CD4-positive, alpha-beta memory T cell (primary cell): ENCODE results near the gene DHRS3. TPM values are rescaled to one million over a fixed set of nuclear protein-coding genes. Genes with fewer than 3 reads are reported as not detected.

ENCODE experiments used
- CTCF ChIA-PET: fragments of 350-600 bp; sonication (Branson Sonifier 250); formaldehyde crosslinking; loops from one replicate; lab custom pipeline; 2021; ENCODE audit warnings: inconsistent platforms; ENCODE audit not compliant: partially characterized antibody; lab: Charles Lee
- POLR2A ChIA-PET: fragments of 350-600 bp; sonication (Branson Sonifier 250); formaldehyde crosslinking; loops from one replicate; lab custom pipeline; 2021; ENCODE audit not compliant: partially characterized antibody; lab: Charles Lee
- DNase-seq, 5 donors: peaks; one replicate each; pipeline versions ENCODE4 v3.0.0 to v3.0.0-alpha.2; 2020 to 2022; ENCODE audit warnings: mixed read lengths in 1 of 5
- H3K27ac ChIP-seq: one replicate; pipeline ENCODE4 v1.7.0; 2013; ENCODE audit warnings: low read depth, low read length
- H3K27me3 ChIP-seq: 2 replicates; pipeline ENCODE4 v1.7.0; 2013; ENCODE audit warnings: mild to moderate bottlenecking, low read length, moderate library complexity; ENCODE audit not compliant: insufficient read depth
- H3K36me3 ChIP-seq: 2 replicates; pipeline ENCODE4 v1.7.0; 2013; ENCODE audit warnings: mild to moderate bottlenecking, low read length, moderate library complexity; ENCODE audit not compliant: insufficient read depth
- H3K4me1 ChIP-seq: 2 replicates; pipeline ENCODE4 v1.7.0; 2013; ENCODE audit warnings: mild to moderate bottlenecking, low read length, moderate library complexity; ENCODE audit not compliant: insufficient read depth
- H3K4me3 ChIP-seq, 2 donors: one replicate each; pipeline ENCODE4 v1.7.0; 2013; ENCODE audit warnings: low read length in 2 of 2, mild to moderate bottlenecking in 1 of 2
- H3K9me3 ChIP-seq, 2 donors: one replicate each; pipeline ENCODE4 v1.7.0; 2013; ENCODE audit warnings: low read length in 2 of 2, control low read depth in 1 of 2; ENCODE audit not compliant: control insufficient read depth in 1 of 2
- H3K27ac Mint-ChIP-seq, 7 donors: one replicate each; pipeline ENCODE4 v1.8.0; 2020 to 2021; ENCODE audit warnings: mixed read lengths in 7 of 7, mild to moderate bottlenecking in 6 of 7, inconsistent platforms in 3 of 7, moderate library complexity in 3 of 7
- H3K27me3 Mint-ChIP-seq, 2 donors: one replicate each; pipeline ENCODE4 v1.8.0; 2020 to 2021; ENCODE audit warnings: mixed read lengths in 2 of 2
- H3K36me3 Mint-ChIP-seq, 2 donors: one replicate each; pipeline ENCODE4 v1.8.0; 2020 to 2021; ENCODE audit warnings: mixed read lengths in 2 of 2, inconsistent platforms in 1 of 2, mild to moderate bottlenecking in 1 of 2
- H3K4me1 Mint-ChIP-seq, 4 donors: one replicate each; pipeline ENCODE4 v1.8.0; 2020 to 2021; ENCODE audit warnings: mixed read lengths in 4 of 4, mild to moderate bottlenecking in 1 of 4
- H3K4me3 Mint-ChIP-seq, 8 donors: one replicate each; pipeline ENCODE4 v1.8.0; 2020 to 2021; ENCODE audit warnings: mixed read lengths in 8 of 8, mild to moderate bottlenecking in 7 of 8, moderate library complexity in 6 of 8, inconsistent platforms in 3 of 8
- H3K9me3 Mint-ChIP-seq, 8 donors: one replicate each; pipeline ENCODE4 v1.8.0; 2020 to 2021; ENCODE audit warnings: mixed read lengths in 8 of 8, mild to moderate bottlenecking in 5 of 8, inconsistent platforms in 3 of 8, moderate library complexity in 1 of 8
- intact Hi-C: fragments of 100-400 bp; cut with micrococcal nuclease; formaldehyde crosslinking; loops from one replicate; pipeline ENCODE4 v1.15.1; 2023
- polyA plus RNA-seq, 2 donors: library from polyadenylated mRNA; unstranded; fragments of 300-500 nt; fragmentation: Illumina TruSeq; gene quantifications; one replicate each; pipeline ENCODE4 v1.2.3, GENCODE V29; 2021
- total RNA-seq, 2 experiments: library from RNA; stranded (reverse); gene quantifications; one replicate each; pipeline ENCODE4 v1.2.3, GENCODE V29; 2021

Gene DHRS3
- total and polyA plus RNA-seq, 4 experiments from 2014 or later: 30.1 to 91.8 (median 64.0) TPM

- Mint-ChIP-seq H3K36me3 (peaks cover 11 to 67% of the 10 kb centered on the region in 2 donors), H3K27me3 (peaks cover 0 to 2% of the 10 kb centered on the region in 2 donors), H3K9me3 (peaks cover 0 to 1% (median 0%) of the 10 kb centered on the region in 8 donors), H3K4me3 (peak overlapping the region; percentile 97 to 99 (median 98)), H3K4me1 (peaks cover 33 to 91% (median 60%) of the 10 kb centered on the region in 4 donors), H3K27ac (peak overlapping the region; percentile 64 to 99 (median 79))
- intact Hi-C loops: loop anchor here (5.0 kb wide), 1 partner anchor 227 kb away; no protein-coding TSS in a partner anchor
- POLR2A ChIA-PET: interaction anchor here (0.6 to 11.6 kb wide), 4 partner anchors 11 to 229 kb away, joined by 5 to 327 read pairs (median 75); no protein-coding TSS in a partner anchor
- peak overlapping the region in 1 of 2 donors; percentile 87 for H3K4me3 ChIP-seq
- H3K36me3 ChIP-seq: no peaks in the 10 kb centered on the region
- no peaks in the 10 kb centered on the region for H3K9me3 ChIP-seq
- H3K27me3 ChIP-seq: no peaks in the 10 kb centered on the region
- CTCF ChIA-PET: interaction anchor here (1.2 to 8.5 kb wide), 2 partner anchors 12 to 490 kb away, joined by 3 to 196 read pairs; no protein-coding TSS in a partner anchor
- H3K4me1 ChIP-seq: peaks cover 39% of the 10 kb centered on the region
- no peak for DNase-seq
- peak overlapping the region; percentile 74 for H3K27ac ChIP-seq
Measured at GRCh38 chr1:12614402-12615158, 3.4 kb downstream of the DHRS3 start.

GRCh38 chr1:12613180-12613579 is 4.8 kb downstream of the DHRS3 start:
- H3K4me3 Mint-ChIP-seq: peak overlapping the region in 2 of 8 donors; percentile 7 to 22
- peaks cover 0 to 1% (median 0%) of the 10 kb centered on the region in 8 donors for H3K9me3 Mint-ChIP-seq
- no peak overlapping the region for H3K4me3 ChIP-seq
- no peaks in the 10 kb centered on the region for H3K9me3 ChIP-seq
- CTCF ChIA-PET: interaction anchor here (3.2 kb wide), 1 partner anchor 11 kb away, joined by 13 read pairs; no protein-coding TSS in a partner anchor
- intact Hi-C loops: no loop called here
- peak overlapping the region in 4 of 7 donors; percentile 42 to 70 (median 51) for H3K27ac Mint-ChIP-seq
- POLR2A ChIA-PET: interaction anchor here (11.6 kb wide), 1 partner anchor 9 kb away, joined by 327 read pairs; no protein-coding TSS in a partner anchor
- H3K4me1 Mint-ChIP-seq: peaks cover 33 to 86% (median 61%) of the 10 kb centered on the region in 4 donors
- no peak for DNase-seq
- H3K27ac ChIP-seq: no peak overlapping the region
- H3K27me3 ChIP-seq: no peaks in the 10 kb centered on the region
- H3K36me3 ChIP-seq: no peaks in the 10 kb centered on the region
- peaks cover 21 to 65% of the 10 kb centered on the region in 2 donors for H3K36me3 Mint-ChIP-seq
- H3K27me3 Mint-ChIP-seq: peaks cover 0 to 2% of the 10 kb centered on the region in 2 donors
- peaks cover 34% of the 10 kb centered on the region for H3K4me1 ChIP-seq

- ChIA-PET POLR2A (interaction anchor here (11.6 kb wide), 1 partner anchor 7 kb away, joined by 327 read pairs; no protein-coding TSS in a partner anchor), CTCF (interaction anchor here (1.1 to 3.2 kb wide), 2 partner anchors 9 to 101 kb away, joined by 3 to 13 read pairs; no protein-coding TSS in a partner anchor)
- Histone ChIP-seq H3K36me3 (no peaks in the 10 kb centered on the region), H3K9me3 (no peaks in the 10 kb centered on the region), H3K27me3 (no peaks in the 10 kb centered on the region), H3K27ac (no peak overlapping the region), H3K4me1 (peaks cover 27% of the 10 kb centered on the region), H3K4me3 (no peak overlapping the region)
- intact Hi-C loops: no loop called here
- H3K27ac Mint-ChIP-seq: peak overlapping the region in 6 of 7 donors; percentile 8 to 80 (median 78)
- H3K4me3 Mint-ChIP-seq: peak overlapping the region in 3 of 8 donors; percentile 21 to 33 (median 32)
- peaks cover 0 to 6% (median 0%) of the 10 kb centered on the region in 8 donors for H3K9me3 Mint-ChIP-seq
- no peak for DNase-seq
- H3K27me3 Mint-ChIP-seq: no peaks in the 10 kb centered on the region
- H3K36me3 Mint-ChIP-seq: peaks cover 33 to 60% of the 10 kb centered on the region in 2 donors
- peaks cover 35 to 87% (median 61%) of the 10 kb centered on the region in 4 donors for H3K4me1 Mint-ChIP-seq
Measured at GRCh38 chr1:12610941-12611340, 7.1 kb downstream of the DHRS3 start.

- Mint-ChIP-seq H3K27me3 (no peaks in the 10 kb centered on the region), H3K4me1 (peaks cover 37 to 87% (median 58%) of the 10 kb centered on the region in 4 donors), H3K36me3 (peaks cover 33 to 57% of the 10 kb centered on the region in 2 donors), H3K4me3 (peak overlapping the region in 2 of 8 donors; percentile 21 to 27), H3K27ac (peak overlapping the region in 6 of 7 donors; percentile 8 to 80 (median 78)), H3K9me3 (peaks cover 0 to 6% (median 0%) of the 10 kb centered on the region in 8 donors)
- no peak overlapping the region for H3K4me3 ChIP-seq
- no peaks in the 10 kb centered on the region for H3K9me3 ChIP-seq
- no peak overlapping the region for H3K27ac ChIP-seq
- no peak for DNase-seq
- CTCF ChIA-PET: interaction anchor here (1.1 to 3.2 kb wide), 2 partner anchors 9 to 100 kb away, joined by 3 to 13 read pairs; no protein-coding TSS in a partner anchor
- H3K4me1 ChIP-seq: peaks cover 23% of the 10 kb centered on the region
- intact Hi-C loops: no loop called here
- no peaks in the 10 kb centered on the region for H3K27me3 ChIP-seq
- POLR2A ChIA-PET: interaction anchor here (1.0 to 13.6 kb wide), 2 partner anchors 6 to 9 kb away, joined by 4 to 327 read pairs; partner anchors contain the start of gene DHRS3
- H3K36me3 ChIP-seq: no peaks in the 10 kb centered on the region
Measured at GRCh38 chr1:12610305-12610935, 7.6 kb downstream of the DHRS3 start.

- CTCF ChIA-PET: no interaction called here
- H3K36me3 Mint-ChIP-seq: peaks cover 33 to 53% of the 10 kb centered on the region in 2 donors
- POLR2A ChIA-PET: interaction anchor here (1.0 to 13.6 kb wide), 2 partner anchors 7 to 8 kb away, joined by 4 to 327 read pairs; partner anchors contain the start of gene DHRS3
Measured at GRCh38 chr1:12609469-12610003, 8.5 kb downstream of the DHRS3 start.

GRCh38 chr1:12608311-12608957 is 9.6 kb downstream of the DHRS3 start:
- Histone ChIP-seq H3K9me3 (no peaks in the 10 kb centered on the region), H3K27ac (no peak overlapping the region), H3K27me3 (no peaks in the 10 kb centered on the region), H3K4me1 (peaks cover 25% of the 10 kb centered on the region), H3K36me3 (no peaks in the 10 kb centered on the region), H3K4me3 (no peak overlapping the region)
- H3K9me3 Mint-ChIP-seq: peaks cover 0 to 6% (median 0%) of the 10 kb centered on the region in 8 donors
- no peaks in the 10 kb centered on the region for H3K27me3 Mint-ChIP-seq
- H3K4me1 Mint-ChIP-seq: peaks cover 39 to 85% (median 59%) of the 10 kb centered on the region in 4 donors
- POLR2A ChIA-PET: interaction anchor here (13.6 kb wide), 1 partner anchor 8 kb away, joined by 327 read pairs; the partner anchor contains the start of gene DHRS3
- H3K36me3 Mint-ChIP-seq: peaks cover 36 to 61% of the 10 kb centered on the region in 2 donors
- no peak for DNase-seq
- no peak overlapping the region for H3K4me3 Mint-ChIP-seq
- CTCF ChIA-PET: no interaction called here
- peak overlapping the region in 4 of 7 donors; percentile 57 to 86 (median 82) for H3K27ac Mint-ChIP-seq
- intact Hi-C loops: no loop called here

More at GRCh38 chr1:12609469-12610003, 8.5 kb downstream of the DHRS3 start:
- Histone ChIP-seq H3K9me3 (no peaks in the 10 kb centered on the region), H3K27me3 (no peaks in the 10 kb centered on the region), H3K4me3 (no peak overlapping the region), H3K4me1 (peaks cover 23% of the 10 kb centered on the region), H3K36me3 (no peaks in the 10 kb centered on the region), H3K27ac (no peak overlapping the region)
- peaks cover 0 to 6% (median 0%) of the 10 kb centered on the region in 8 donors for H3K9me3 Mint-ChIP-seq
- peak overlapping the region in 2 of 8 donors; percentile 2 to 12 for H3K4me3 Mint-ChIP-seq
- peaks cover 34 to 85% (median 55%) of the 10 kb centered on the region in 4 donors for H3K4me1 Mint-ChIP-seq
- no peaks in the 10 kb centered on the region for H3K27me3 Mint-ChIP-seq
- no peak for DNase-seq
- H3K27ac Mint-ChIP-seq: peak overlapping the region in 6 of 7 donors; percentile 63 to 94 (median 84)
- intact Hi-C loops: no loop called here
